Endothelial cell of umbilical vein (primary cell): Measurements from ENCODE around the gene HIC2. TPM values are rescaled to one million over a fixed set of nuclear protein-coding genes. Genes with fewer than 3 reads are reported as not detected.
"Not testable (repeated sequence)": the region's sequence is repeated elsewhere in the genome, so short reads cannot be mapped to it uniquely, and the experiment has no call there.

Experiments used
- BruUV-seq: library from RNA; stranded (reverse); fragments of 400-500 nt; replicated peaks from 2 replicates; lab custom pipeline; 2021; lab: Mats Ljungman, UMichigan
- CTCF ChIA-PET: fragments of 300-600, 350-600 bp; sonication (Branson Sonifier 250); formaldehyde crosslinking; loops from one replicate; lab custom pipeline; 2021; ENCODE audit warnings: antibody characterized with exemption, inconsistent platforms; lab: Charles Lee
- POLR2A ChIA-PET: fragments of 300-600, 350-600 bp; sonication (Branson Sonifier 250); formaldehyde crosslinking; loops from one replicate; lab custom pipeline; 2021; ENCODE audit warnings: antibody characterized with exemption, inconsistent platforms; lab: Charles Lee
- DNase-seq: peaks from one replicate; pipeline ENCODE4 v3.0.0-alpha.2; 2011; ENCODE audit warnings: low read depth, low spot score
- FAIRE-seq: peaks from 2 replicates; lab custom pipeline; 2011; peaks lifted over from hg19 to GRCh38; lab: Jason Lieb, UNC
- H2AFZ ChIP-seq: 2 replicates; pipeline ENCODE4 v1.6.0; 2012; ENCODE audit warnings: low read depth, low read length, control low read depth, inconsistent platforms
- H3K27ac ChIP-seq: 2 replicates; pipeline ENCODE4 v1.5.1; 2011; ENCODE audit warnings: low read depth, mild to moderate bottlenecking, control low read depth, low read length, moderate library complexity; ENCODE audit not compliant: insufficient read depth
- H3K27me3 ChIP-seq, 2 experiments: 2 replicates each; pipeline versions ENCODE4 v1.6.0 to v1.6.1; 2011; ENCODE audit warnings: low read length in 2 of 2, mixed read lengths in 1 of 2; ENCODE audit not compliant: control insufficient read depth in 2 of 2, insufficient read depth in 2 of 2
- H3K36me3 ChIP-seq, 2 experiments: 2 replicates in 1 of 2; 3 replicates in 1 of 2; pipeline ENCODE4 v1.5.1; 2011; ENCODE audit warnings: low read length in 2 of 2, mild to moderate bottlenecking in 1 of 2, moderate library complexity in 1 of 2; ENCODE audit not compliant: control insufficient read depth in 2 of 2, insufficient read depth in 2 of 2; ENCODE audit errors: extremely low read depth in 1 of 2
- H3K4me1 ChIP-seq: 3 replicates; pipeline ENCODE4 v1.5.1; 2011; ENCODE audit warnings: mild to moderate bottlenecking, low read length; ENCODE audit not compliant: control insufficient read depth, insufficient read depth; ENCODE audit errors: extremely low read depth
- H3K4me2 ChIP-seq: 2 replicates; pipeline ENCODE4 v1.6.1; 2011; ENCODE audit warnings: low read length, control low read depth, mixed read lengths; ENCODE audit not compliant: insufficient read depth
- H3K4me3 ChIP-seq, 3 experiments: fragments of 200-600 bp in 1 of 3; sonication (generic), shearing (Covaris generic) in 1 of 3; replicated peaks in 1 of 3; 2 replicates each; pipeline ENCODE4 v1.5.1; 2011 to 2016; ENCODE audit warnings: control low read depth in 3 of 3, low read length in 3 of 3, mild to moderate bottlenecking in 2 of 3, inconsistent platforms in 1 of 3, low read depth in 1 of 3, moderate library complexity in 1 of 3; ENCODE audit not compliant: insufficient read depth in 1 of 3
- H3K79me2 ChIP-seq: 2 replicates; pipeline ENCODE4 v1.6.0; 2012; ENCODE audit warnings: low read length, inconsistent platforms; ENCODE audit not compliant: control insufficient read depth, insufficient read depth
- H3K9ac ChIP-seq: replicated peaks from 2 replicates; pipeline ENCODE3; 2011; ENCODE audit warnings: low read length, control low read depth; ENCODE audit not compliant: insufficient read depth; ENCODE audit errors: extremely low read depth
- H3K9me1 ChIP-seq: replicated peaks from 3 replicates; pipeline ENCODE4 v1.6.0; 2011; ENCODE audit warnings: mild to moderate bottlenecking, low read length; ENCODE audit not compliant: control insufficient read depth, insufficient read depth; ENCODE audit errors: extremely low read depth
- H3K9me3 ChIP-seq: replicated peaks from 2 replicates; pipeline ENCODE4 v1.5.1; 2012; ENCODE audit warnings: low read length, inconsistent platforms; ENCODE audit not compliant: control insufficient read depth, insufficient read depth
- H4K20me1 ChIP-seq: replicated peaks from 2 replicates; pipeline ENCODE3; 2011; ENCODE audit warnings: mild to moderate bottlenecking, low read length; ENCODE audit not compliant: control insufficient read depth, insufficient read depth; ENCODE audit errors: extremely low read depth
- dilution Hi-C: fragments of 300-500 bp; cut with MboI; formaldehyde crosslinking; loops from one replicate; pipeline ENCODE4 v1.15.0; 2019; ENCODE audit warnings: low sequenced_read_pairs; ENCODE audit not compliant: extremely low pct_ligation_motif_present
- intact Hi-C: fragments of 100-400 bp; cut with micrococcal nuclease; formaldehyde crosslinking; loops from one replicate; pipeline ENCODE4 v1.10.0; 2022
- polyA plus RNA-seq, 4 experiments: library from polyadenylated mRNA; depleted of rRNA in 3 of 4; stranded (reverse) in 3 of 4; unstranded in 1 of 4; fragments of >200 nt; gene quantifications; 2 replicates each; pipeline versions ENCODE4 v1.2.1 to v1.2.3, GENCODE V29; 2011 to 2012; ENCODE audit warnings: missing spikeins in 1 of 4
- total RNA-seq: library from RNA; stranded (reverse); gene quantifications from 2 replicates; pipeline ENCODE4 v1.2.3, GENCODE V29; 2021

HIC2 gene
- total and polyA plus RNA-seq, 2 donors (not counting 3 experiments of a cell fraction or from before 2014, with no cell fraction given), result 1.9 to 4.9 TPM

GRCh38 chr22:21394613-21395012 is 22.6 kb upstream of the HIC2 start:
- intact Hi-C loops, H4K20me1 ChIP-seq, POLR2A ChIA-PET, dilution Hi-C loops, FAIRE-seq, H3K9me3 ChIP-seq, DNase-seq, H3K4me3 ChIP-seq, H3K79me2 ChIP-seq, H3K4me2 ChIP-seq, CTCF ChIA-PET, H3K9me1 ChIP-seq, H3K27me3 ChIP-seq, H3K9ac ChIP-seq, H3K36me3 ChIP-seq, H3K27ac ChIP-seq, H2AFZ ChIP-seq, BruUV-seq, H3K4me1 ChIP-seq: not testable (repeated sequence)

- H3K9me1 ChIP-seq, H3K79me2 ChIP-seq, H3K36me3 ChIP-seq, POLR2A ChIA-PET, H3K4me2 ChIP-seq, H3K4me3 ChIP-seq, dilution Hi-C loops, DNase-seq, FAIRE-seq, H3K9me3 ChIP-seq, H3K27me3 ChIP-seq, H3K9ac ChIP-seq, H2AFZ ChIP-seq, CTCF ChIA-PET, H3K27ac ChIP-seq, H3K4me1 ChIP-seq, H4K20me1 ChIP-seq, BruUV-seq, intact Hi-C loops: not testable (repeated sequence)
Observed at GRCh38 chr22:21401197-21401969, 15.8 kb upstream of the HIC2 start.

- FAIRE-seq, POLR2A ChIA-PET, dilution Hi-C loops: not testable (repeated sequence)
Observed at GRCh38 chr22:21402763-21403314, 14.3 kb upstream of the HIC2 start.

GRCh38 chr22:21407139-21407538 is 10.0 kb upstream of the HIC2 start:
- H2AFZ ChIP-seq, H3K9me1 ChIP-seq, POLR2A ChIA-PET, FAIRE-seq, CTCF ChIA-PET, H3K4me2 ChIP-seq, H3K9ac ChIP-seq, intact Hi-C loops, DNase-seq, H3K27me3 ChIP-seq, H3K27ac ChIP-seq, dilution Hi-C loops, BruUV-seq, H3K4me3 ChIP-seq, H3K9me3 ChIP-seq, H3K4me1 ChIP-seq, H4K20me1 ChIP-seq, H3K36me3 ChIP-seq, H3K79me2 ChIP-seq: not testable (repeated sequence)

More at GRCh38 chr22:21402763-21403314, 14.3 kb upstream of the HIC2 start:
- H3K27me3 ChIP-seq, H3K9me3 ChIP-seq, BruUV-seq, H3K79me2 ChIP-seq, H3K27ac ChIP-seq, H3K36me3 ChIP-seq, DNase-seq, H3K4me3 ChIP-seq, H3K4me1 ChIP-seq, H3K9ac ChIP-seq, H3K4me2 ChIP-seq, CTCF ChIA-PET, intact Hi-C loops, H2AFZ ChIP-seq, H3K9me1 ChIP-seq, H4K20me1 ChIP-seq: not testable (repeated sequence)
